PC-9 (cell line): ENCODE measurements around the gene NCAM2. TPM values are rescaled to one million over a fixed set of nuclear protein-coding genes. Genes with fewer than 3 reads are reported as not detected.

Experiments
- BruUV-seq: library from RNA; stranded (reverse); fragments of 400-500 nt; replicated peaks from 2 replicates; lab custom pipeline; 2021; lab: Mats Ljungman, UMichigan
- CTCF ChIA-PET: fragments of 300-600 bp; sonication (Branson Sonifier 250); formaldehyde crosslinking; loops from one replicate; lab custom pipeline; 2022; ENCODE audit warnings: antibody characterized with exemption; lab: Charles Lee
- POLR2A ChIA-PET: fragments of 300-600 bp; sonication (Branson Sonifier 250); formaldehyde crosslinking; loops from one replicate; lab custom pipeline; 2022; ENCODE audit warnings: antibody characterized with exemption; ENCODE audit not compliant: unreplicated experiment; lab: Charles Lee
- DNase-seq, 2 experiments: peaks; one replicate each; pipeline versions ENCODE4 v3.0.0 to v3.0.0-alpha.2; 2015 to 2022; ENCODE audit warnings: mixed read lengths in 1 of 2
- H2AFZ ChIP-seq: fragments of 200-600 bp; sonication (generic); 2 replicates; pipeline ENCODE4 v1.8.1; 2017; ENCODE audit warnings: antibody characterized with exemption
- H3F3A ChIP-seq: fragments of 200-600 bp; sonication (generic); 2 replicates; pipeline ENCODE4 v1.8.1; 2017; ENCODE audit warnings: antibody characterized with exemption, mild to moderate bottlenecking, low read depth; ENCODE audit not compliant: insufficient read depth
- H3K27ac ChIP-seq: fragments of 200-600 bp; sonication (generic); 2 replicates; pipeline ENCODE4 v1.6.1; 2016; ENCODE audit warnings: mixed run types
- H3K27me3 ChIP-seq: fragments of 200-600 bp; sonication (generic); 2 replicates; pipeline ENCODE4 v1.6.1; 2016; ENCODE audit warnings: low read depth, mixed run types; ENCODE audit not compliant: insufficient read depth
- H3K36me3 ChIP-seq: fragments of 200-600 bp; sonication (generic); 2 replicates; pipeline ENCODE4 v1.6.1; 2016; ENCODE audit warnings: low read depth, mixed run types
- H3K4me1 ChIP-seq: fragments of 200-600 bp; sonication (generic); replicated peaks from 2 replicates; pipeline ENCODE4 v1.6.1; 2016; ENCODE audit warnings: mixed run types; ENCODE audit not compliant: insufficient read depth
- H3K4me2 ChIP-seq: fragments of 200-600 bp; sonication (generic); 2 replicates; pipeline ENCODE4 v1.6.1; 2017; ENCODE audit warnings: mixed run types
- H3K4me3 ChIP-seq: fragments of 200-600 bp; sonication (generic); 2 replicates; pipeline ENCODE4 v1.6.1; 2016; ENCODE audit warnings: mixed run types
- H3K79me2 ChIP-seq: fragments of 200-600 bp; sonication (generic); 2 replicates; pipeline ENCODE4 v1.6.1; 2017; ENCODE audit warnings: low read depth, mixed run types
- H3K9me2 ChIP-seq: fragments of 200-600 bp; sonication (generic); 2 replicates; pipeline ENCODE4 v1.8.1; 2017; ENCODE audit warnings: mild to moderate bottlenecking; ENCODE audit not compliant: insufficient read depth
- H3K9me3 ChIP-seq: fragments of 200-600 bp; sonication (generic); 2 replicates; pipeline ENCODE4 v1.8.1; 2016; ENCODE audit warnings: low read depth; ENCODE audit not compliant: insufficient read depth
- H4K20me1 ChIP-seq: fragments of 200-600 bp; sonication (generic); 2 replicates; pipeline ENCODE4 v1.8.1; 2017; ENCODE audit not compliant: insufficient read depth
- CTCF ChIP-seq: fragments of 200-600 bp; sonication (generic); conservative IDR thresholded peaks from 2 replicates; pipeline ENCODE4 v1.6.1; 2017; ENCODE audit warnings: mixed run types, antibody characterized with exemption, mild to moderate bottlenecking, moderate library complexity
- EZH2 ChIP-seq: fragments of 200-600 bp; sonication (generic); IDR thresholded peaks from 2 replicates; pipeline ENCODE4 v1.8.0; 2017; ENCODE audit warnings: antibody characterized with exemption, low read depth
- intact Hi-C: fragments of 100-400 bp; cut with micrococcal nuclease; formaldehyde crosslinking; loops from one replicate; pipeline ENCODE4 v1.10.0; 2022; ENCODE audit not compliant: unreplicated experiment
- total RNA-seq: library from RNA; stranded (reverse); gene quantifications from 2 replicates; pipeline ENCODE4 v1.2.3, GENCODE V29; 2021

The NCAM2 gene
- total RNA-seq, 1 experiment from 2014 or later, result not detected

GRCh38 chr21:21216047-21216446, 217.8 kb downstream of the NCAM2 start:
- Histone ChIP-seq H3K4me1 (no peaks in the 10 kb centered on the region), H3K9me3 (no peaks in the 10 kb centered on the region), H4K20me1 (no peaks in the 10 kb centered on the region), H3K9me2 (no peaks in the 10 kb centered on the region), H2AFZ (no peak overlapping the region), H3K4me3 (no peak overlapping the region), H3K27me3 (no peaks in the 10 kb centered on the region), H3K79me2 (no peaks in the 10 kb centered on the region), H3K36me3 (no peaks in the 10 kb centered on the region), H3F3A (no peaks in the 10 kb centered on the region), H3K4me2 (no peak overlapping the region), H3K27ac (no peak overlapping the region)
- ChIA-PET POLR2A (no interaction called here), CTCF (no interaction called here)
- TF ChIP-seq EZH2 (no peak), CTCF (no peak)
- intact Hi-C loops, result no loop called here
- DNase-seq, result no peak
- BruUV-seq, result no TSS peak

GRCh38 chr21:21226472-21226871, 228.3 kb downstream of the NCAM2 start:
- intact Hi-C loops, result loop anchor here (10.0 kb wide), 1 partner anchor 62 kb away; no protein-coding TSS in a partner anchor
- no peak overlapping the region for H3K27ac ChIP-seq
- no peaks in the 10 kb centered on the region for H3K79me2 ChIP-seq
- no peaks in the 10 kb centered on the region for H3K36me3 ChIP-seq
- no peaks in the 10 kb centered on the region for H3K27me3 ChIP-seq
- no peaks in the 10 kb centered on the region for H4K20me1 ChIP-seq
- ChIA-PET CTCF (no interaction called here), POLR2A (no interaction called here)
- no peaks in the 10 kb centered on the region for H3K9me3 ChIP-seq
- BruUV-seq, result no TSS peak
- H3F3A ChIP-seq, result no peaks in the 10 kb centered on the region
- H3K9me2 ChIP-seq, result no peaks in the 10 kb centered on the region
- no peaks in the 10 kb centered on the region for H3K4me1 ChIP-seq
- no peak for DNase-seq
- no peak overlapping the region for H3K4me3 ChIP-seq
- H2AFZ ChIP-seq, result no peak overlapping the region
- H3K4me2 ChIP-seq, result no peak overlapping the region
- no peak for TF ChIP-seq CTCF
- no peak for TF ChIP-seq EZH2

GRCh38 chr21:21230672-21231071, 232.5 kb downstream of the NCAM2 start:
- intact Hi-C loops, result loop anchor here (10.0 kb wide), 1 partner anchor 454 kb away; no protein-coding TSS in a partner anchor
- TF ChIP-seq EZH2 (no peak), CTCF (no peak)

More at GRCh38 chr21:21230672-21231071, 232.5 kb downstream of the NCAM2 start:
- H3K9me3 ChIP-seq, result no peaks in the 10 kb centered on the region
- no peak overlapping the region for H2AFZ ChIP-seq
- no peaks in the 10 kb centered on the region for H3K4me1 ChIP-seq
- H3K79me2 ChIP-seq, result no peaks in the 10 kb centered on the region
- H3K4me2 ChIP-seq, result no peak overlapping the region
- ChIA-PET POLR2A (no interaction called here), CTCF (no interaction called here)
- H3K4me3 ChIP-seq, result no peak overlapping the region
- H3K9me2 ChIP-seq, result no peaks in the 10 kb centered on the region
- H4K20me1 ChIP-seq, result no peaks in the 10 kb centered on the region
- no peak for DNase-seq
- H3F3A ChIP-seq, result no peaks in the 10 kb centered on the region
- no peaks in the 10 kb centered on the region for H3K27me3 ChIP-seq
- H3K36me3 ChIP-seq, result no peaks in the 10 kb centered on the region
- H3K27ac ChIP-seq, result no peak overlapping the region
- no TSS peak for BruUV-seq
